ENCODE data around the gene GPC3.

GRCh38 chrX:133928365-133928764 lies 57.0 kb downstream of the GPC3 start:
- TF ChIP-seq POLR2AphosphoS5 (IDR thresholded peaks at IDR 0.05; ENCODE audit: low read depth, low read length) (no peak), POLR2A (IDR thresholded peaks at IDR 0.05; ENCODE audit: low read depth, low read length) (no peak)
